NCI-H2081 (cell line): ENCODE data around the gene HACE1.

Source experiments
- DNase-seq, 2 experiments: peaks; one replicate each; lab custom pipeline; 2025; lab: John Stamatoyannopoulos, UW

HACE1 gene

DNA sequence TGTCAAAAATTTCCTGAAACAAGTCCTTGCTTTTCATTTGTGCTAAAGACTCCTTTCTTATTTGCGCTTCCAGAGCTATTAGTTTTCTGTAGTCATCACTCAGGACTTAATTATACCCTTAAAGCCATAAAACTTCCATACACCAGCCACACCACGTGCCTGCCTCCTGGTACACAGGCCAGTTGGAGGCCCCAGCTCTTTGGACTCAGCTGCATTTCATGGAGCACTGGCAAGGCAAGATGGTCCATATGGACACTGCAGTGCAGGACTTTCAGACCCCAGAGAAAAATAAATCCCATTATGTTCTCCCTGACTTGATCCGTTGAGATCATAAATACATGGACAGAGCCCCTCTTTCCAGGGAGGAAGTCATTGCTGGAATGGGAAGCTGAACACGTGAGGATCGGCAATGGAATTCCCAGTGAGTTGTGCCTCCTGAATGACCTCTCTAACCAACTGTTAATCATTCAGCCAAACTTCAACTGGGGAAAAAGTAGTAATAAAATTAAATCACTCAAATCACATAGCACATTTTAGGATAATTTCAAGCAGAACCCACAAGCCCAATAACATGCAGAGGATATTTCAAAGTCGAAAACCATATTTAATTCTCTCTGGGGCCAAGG, 173.1 kb downstream of the HACE1 start:
- peak in 1 of 2 experiments; percentile 65 for DNase-seq

- DNase-seq, result no peak
Observed at GRCh38 chr6:104685871-104686549, 173.7 kb downstream of the HACE1 start.

GRCh38 chr6:104684911-104685415, 174.8 kb downstream of the HACE1 start:
- no peak for DNase-seq

- DNase-seq, result no peak
Observed at GRCh38 chr6:104683809-104684208, 175.9 kb downstream of the HACE1 start.

DNA sequence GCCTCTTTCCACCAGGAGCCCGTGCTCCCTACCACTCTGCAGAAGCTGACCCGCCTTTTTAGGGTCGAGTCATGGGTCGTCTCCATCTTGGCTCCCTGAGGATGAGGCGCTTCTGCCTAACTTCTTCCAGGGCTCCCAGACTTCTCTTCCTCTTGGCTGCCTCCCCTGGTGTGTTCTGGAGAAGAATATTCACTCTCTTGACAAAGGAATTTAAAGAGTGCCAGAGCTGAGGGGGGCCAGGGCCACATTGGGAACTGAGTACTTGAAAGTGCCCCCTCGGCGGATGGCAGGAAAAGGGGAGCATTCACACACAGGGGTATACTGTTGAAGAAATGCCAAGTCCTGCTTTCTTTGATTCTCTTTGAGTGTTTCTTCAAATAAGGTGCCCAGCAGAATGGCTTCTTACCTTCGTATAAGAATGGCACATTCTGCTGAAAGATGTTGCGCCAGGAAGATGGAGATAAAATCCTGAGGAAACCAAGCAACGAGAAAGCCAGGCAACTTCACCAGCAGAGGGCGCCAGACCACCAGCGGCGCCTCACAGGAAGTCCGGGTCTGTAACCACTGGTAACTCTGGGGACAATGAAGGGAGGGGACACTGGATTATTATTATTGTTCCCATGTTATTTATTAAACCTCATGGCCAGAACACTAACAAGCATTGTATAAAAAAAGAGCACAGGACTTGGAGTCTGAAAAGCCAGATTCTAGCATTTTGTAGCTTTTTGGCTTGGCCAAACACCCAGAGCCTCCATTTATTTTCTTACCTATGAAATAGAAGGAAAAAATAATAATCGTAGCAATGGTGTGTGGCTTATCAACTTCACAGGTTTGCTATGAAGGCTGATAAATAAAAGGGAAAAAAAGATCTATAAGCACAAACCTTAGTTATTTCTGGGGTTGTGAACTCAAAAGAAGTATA, 176.7 kb downstream of the HACE1 start:
- peak in 1 of 2 experiments; percentile 3 for DNase-seq

- no peak for DNase-seq
Observed at GRCh38 chr6:104680539-104680938, 179.2 kb downstream of the HACE1 start.

- DNase-seq, result no peak
Observed at GRCh38 chr6:104679971-104680370, 179.7 kb downstream of the HACE1 start.
